Trophoblast cell (in vitro differentiated cells and primary cell): Measurements from ENCODE around the gene GNA12.
"Not testable (repeated sequence)": the region's sequence is repeated elsewhere in the genome, so short reads cannot be mapped to it uniquely, and the experiment has no call there.

Experiments used
- DNase-seq, 2 donors: peaks; one replicate each; pipeline ENCODE4 v3.0.0-alpha.2; 2016
- H2AFZ ChIP-seq: 2 replicates; pipeline ENCODE4 v1.6.1; 2013; ENCODE audit warnings: low read length, moderate library complexity, mild to moderate bottlenecking; ENCODE audit not compliant: insufficient read depth, poor library complexity
- H2AK5ac ChIP-seq: 2 replicates; pipeline ENCODE4 v1.6.1; 2013; ENCODE audit warnings: mild to moderate bottlenecking, low read length
- H2BK120ac ChIP-seq: 2 replicates; pipeline ENCODE4 v1.6.1; 2013; ENCODE audit warnings: low read length, mild to moderate bottlenecking, moderate library complexity; ENCODE audit not compliant: insufficient read depth, poor library complexity
- H2BK12ac ChIP-seq: 2 replicates; pipeline ENCODE4 v1.6.1; 2013; ENCODE audit warnings: mild to moderate bottlenecking, low read length, moderate library complexity
- H2BK5ac ChIP-seq: 2 replicates; pipeline ENCODE4 v1.6.1; 2013; ENCODE audit warnings: low read length, low read depth, moderate library complexity, mild to moderate bottlenecking; ENCODE audit not compliant: poor library complexity
- H3K14ac ChIP-seq: 2 replicates; pipeline ENCODE4 v1.6.1; 2013; ENCODE audit warnings: mild to moderate bottlenecking, low read length
- H3K18ac ChIP-seq: 2 replicates; pipeline ENCODE4 v1.6.1; 2013; ENCODE audit warnings: mild to moderate bottlenecking, low read length
- H3K23ac ChIP-seq: 2 replicates; pipeline ENCODE4 v1.6.1; 2013; ENCODE audit warnings: low read length
- H3K27ac ChIP-seq: 2 replicates; pipeline ENCODE4 v1.5.1; 2013; ENCODE audit warnings: low read depth, mild to moderate bottlenecking, inconsistent platforms, low read length, moderate library complexity
- H3K27me3 ChIP-seq: 2 replicates; pipeline ENCODE4 v1.6.1; 2013; ENCODE audit warnings: inconsistent platforms, mild to moderate bottlenecking, low read length, moderate library complexity; ENCODE audit not compliant: insufficient read depth
- H3K36me3 ChIP-seq, 2 experiments: 1 replicate in 1 of 2; 2 replicates in 1 of 2; pipeline ENCODE4 v1.6.1; 2013; ENCODE audit warnings: low read length in 2 of 2, mild to moderate bottlenecking in 2 of 2, moderate library complexity in 1 of 2; ENCODE audit not compliant: insufficient read depth in 2 of 2, control insufficient read depth in 1 of 2
- H3K4ac ChIP-seq: 2 replicates; pipeline ENCODE4 v1.6.1; 2013; ENCODE audit warnings: low read depth, mild to moderate bottlenecking, low read length, moderate library complexity
- H3K4me1 ChIP-seq, 2 experiments: 1 replicate in 1 of 2; 2 replicates in 1 of 2; pipeline ENCODE4 v1.6.1; 2013; ENCODE audit warnings: low read length in 2 of 2, mild to moderate bottlenecking in 2 of 2, moderate library complexity in 1 of 2; ENCODE audit not compliant: insufficient read depth in 2 of 2, control insufficient read depth in 1 of 2
- H3K4me2 ChIP-seq: 2 replicates; pipeline ENCODE4 v1.6.1; 2013; ENCODE audit warnings: inconsistent platforms, mild to moderate bottlenecking, low read length, moderate library complexity
- H3K4me3 ChIP-seq: 2 replicates; pipeline ENCODE4 v1.5.1; 2013; ENCODE audit warnings: mild to moderate bottlenecking, low read depth, low read length, inconsistent platforms
- H3K79me1 ChIP-seq: one replicate; pipeline ENCODE4 v1.6.1; 2013; ENCODE audit warnings: low read length
- H3K79me2 ChIP-seq: 2 replicates; pipeline ENCODE4 v1.6.1; 2013; ENCODE audit warnings: low read length, mild to moderate bottlenecking; ENCODE audit not compliant: control insufficient read depth, insufficient read depth, poor library complexity
- H3K9ac ChIP-seq: 2 replicates; pipeline ENCODE4 v1.6.1; 2013; ENCODE audit warnings: mild to moderate bottlenecking, low read length
- H3K9me3 ChIP-seq: 2 replicates; pipeline ENCODE4 v1.6.1; 2013; ENCODE audit warnings: low read depth, mild to moderate bottlenecking, control low read depth, inconsistent platforms, low read length; ENCODE audit not compliant: insufficient read depth
- H4K12ac ChIP-seq: 2 replicates; pipeline ENCODE4 v1.6.1; 2013; ENCODE audit warnings: low read depth, mild to moderate bottlenecking, low read length, moderate library complexity
- H4K8ac ChIP-seq: 2 replicates; pipeline ENCODE4 v1.6.1; 2013; ENCODE audit warnings: low read depth, mild to moderate bottlenecking, low read length, moderate library complexity
- H4K91ac ChIP-seq: one replicate; pipeline ENCODE4 v1.6.1; 2013; ENCODE audit warnings: low read depth, mild to moderate bottlenecking, low read length, moderate library complexity
- WGBS: extraction: QIAGEN DNeasy Blood & Tissue Kit; methylation state at CpG from one replicate; pipeline ENCODE4 v1.1.7; 2013; ENCODE audit warnings: missing lambda C conversion rate; ENCODE audit not compliant: insufficient read length, insufficient coverage; ENCODE audit errors: extremely low coverage; 5-methylcytosine and 5-hydroxymethylcytosine counted together

Gene GNA12

GRCh38 chr7:2700141-2700850 lies 143.8 kb downstream of the GNA12 start:
- H2AFZ ChIP-seq: no peak overlapping the region
- H3K18ac ChIP-seq: no peak overlapping the region
- no peaks in the 10 kb centered on the region for H3K27me3 ChIP-seq
- H3K36me3 ChIP-seq: no peaks in the 10 kb centered on the region
- H3K9me3 ChIP-seq: no peaks in the 10 kb centered on the region
- H3K14ac ChIP-seq: no peak overlapping the region
- no peak for DNase-seq
- H3K9ac ChIP-seq: no peak overlapping the region
- no CpG with 5 or more reads among the region's 40 CpGs for WGBS
- no peak overlapping the region for H3K4me2 ChIP-seq
- no peaks in the 10 kb centered on the region for H3K79me2 ChIP-seq
- no peak overlapping the region for H4K91ac ChIP-seq
- H3K23ac ChIP-seq: no peak overlapping the region
- H2BK120ac ChIP-seq: no peak overlapping the region
- no peak overlapping the region for H2AK5ac ChIP-seq
- H4K8ac ChIP-seq: no peak overlapping the region
- no peak overlapping the region for H3K4me3 ChIP-seq
- H3K4ac ChIP-seq: no peak overlapping the region
- H3K4me1 ChIP-seq: no peaks in the 10 kb centered on the region
- H2BK12ac ChIP-seq: no peak overlapping the region
- H3K79me1 ChIP-seq: no peaks in the 10 kb centered on the region
- no peak overlapping the region for H3K27ac ChIP-seq
- H2BK5ac ChIP-seq: no peak overlapping the region
- no peak overlapping the region for H4K12ac ChIP-seq

GRCh38 chr7:2699289-2699620 lies 144.9 kb downstream of the GNA12 start:
- Histone ChIP-seq H3K79me2 (no peaks in the 10 kb centered on the region), H2AFZ (no peak overlapping the region), H3K4me1 (no peaks in the 10 kb centered on the region)

GRCh38 chr7:2698581-2699288 lies 145.4 kb downstream of the GNA12 start:
- WGBS: no CpG with 5 or more reads among the region's 18 CpGs
- Histone ChIP-seq H3K4me3 (no peak overlapping the region), H3K4me2 (no peak overlapping the region), H4K8ac (no peak overlapping the region), H4K12ac (no peak overlapping the region), H2AK5ac (no peak overlapping the region), H3K18ac (no peak overlapping the region), H3K79me2 (no peaks in the 10 kb centered on the region), H2BK120ac (no peak overlapping the region), H2BK5ac (no peak overlapping the region), H3K36me3 (no peaks in the 10 kb centered on the region), H3K14ac (no peak overlapping the region), H3K9me3 (no peaks in the 10 kb centered on the region), H3K9ac (no peak overlapping the region), H3K4me1 (no peaks in the 10 kb centered on the region), H4K91ac (no peak overlapping the region), H3K27me3 (no peaks in the 10 kb centered on the region), H3K27ac (no peak overlapping the region), H3K23ac (no peak overlapping the region), H3K79me1 (no peaks in the 10 kb centered on the region), H2BK12ac (no peak overlapping the region), H3K4ac (no peak overlapping the region), H2AFZ (no peak overlapping the region)
- no peak for DNase-seq

More at GRCh38 chr7:2699289-2699620, 144.9 kb downstream of the GNA12 start:
- no peak overlapping the region for H2BK120ac ChIP-seq
- H3K9me3 ChIP-seq: no peaks in the 10 kb centered on the region
- H2BK5ac ChIP-seq: no peak overlapping the region
- H2AK5ac ChIP-seq: no peak overlapping the region
- H3K4me2 ChIP-seq: no peak overlapping the region
- no peaks in the 10 kb centered on the region for H3K36me3 ChIP-seq
- WGBS: no CpG with 5 or more reads among the region's 15 CpGs
- H3K23ac ChIP-seq: no peak overlapping the region
- H2BK12ac ChIP-seq: no peak overlapping the region
- no peak overlapping the region for H4K8ac ChIP-seq
- no peak overlapping the region for H3K4ac ChIP-seq
- DNase-seq: no peak
- no peak overlapping the region for H4K12ac ChIP-seq
- no peak overlapping the region for H3K4me3 ChIP-seq
- H3K27me3 ChIP-seq: no peaks in the 10 kb centered on the region
- no peak overlapping the region for H3K14ac ChIP-seq
- H3K79me1 ChIP-seq: no peaks in the 10 kb centered on the region
- no peak overlapping the region for H4K91ac ChIP-seq
- H3K27ac ChIP-seq: no peak overlapping the region
- no peak overlapping the region for H3K18ac ChIP-seq
- no peak overlapping the region for H3K9ac ChIP-seq

GRCh38 chr7:2694122-2694436 lies 150.0 kb downstream of the GNA12 start:
- not testable (repeated sequence) for H3K4me3 ChIP-seq, H3K9ac ChIP-seq, H3K27me3 ChIP-seq, H4K12ac ChIP-seq, H3K4me2 ChIP-seq, H2AFZ ChIP-seq, H3K79me1 ChIP-seq, H2AK5ac ChIP-seq, H3K9me3 ChIP-seq, H3K14ac ChIP-seq, H3K4ac ChIP-seq, DNase-seq, H3K36me3 ChIP-seq, H4K8ac ChIP-seq, H2BK12ac ChIP-seq, H3K23ac ChIP-seq, H2BK5ac ChIP-seq, H3K18ac ChIP-seq, H2BK120ac ChIP-seq, H4K91ac ChIP-seq, H3K27ac ChIP-seq, H3K79me2 ChIP-seq
- H3K4me1 ChIP-seq: peaks cover 14 to 16% of the 10 kb centered on the region in 2 experiments
- no CpG with 5 or more reads among the region's 8 CpGs for WGBS
